ENCODE measurements around the gene PALLD.

Gene PALLD

GRCh38 chr4:168719725-168720124 lies 222.9 kb downstream of the PALLD start:
- FAIRE-seq, result no peak
- DNase-seq (ENCODE audit: insufficient read length, low spot score), result no peak
- TF ChIP-seq CTCF (IDR thresholded peaks at IDR 0.05; ENCODE audit: insufficient read depth, missing control alignments), result no peak

DNA sequence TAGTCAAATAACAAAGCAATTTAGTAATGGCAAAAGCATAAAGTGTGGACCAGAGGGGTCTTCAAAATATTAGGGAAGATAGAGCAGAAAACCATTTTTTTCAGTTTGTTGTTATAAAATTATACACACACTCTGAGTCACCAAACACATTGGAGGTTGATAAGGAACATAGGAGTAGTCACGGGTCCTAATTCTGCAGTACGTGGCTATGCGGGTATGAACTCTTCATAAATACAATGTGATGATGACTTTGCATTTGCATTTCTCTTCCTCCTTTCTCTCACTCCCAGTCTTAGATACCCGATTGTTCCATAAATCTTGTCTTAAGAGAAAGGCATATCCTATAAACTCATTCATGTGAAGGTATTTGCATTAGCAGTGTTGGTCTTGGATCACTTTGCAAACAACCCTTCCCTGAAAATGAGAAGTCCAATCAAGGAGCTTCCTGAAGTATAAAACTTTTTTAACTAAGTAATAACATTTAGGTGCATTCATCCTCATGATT lies 223.6 kb downstream of the PALLD start:
- TF ChIP-seq CTCF (IDR thresholded peaks at IDR 0.05; ENCODE audit: insufficient read depth, missing control alignments), result no peak
- FAIRE-seq, result no peak
- DNase-seq (ENCODE audit: insufficient read length, low spot score), result no peak

GRCh38 chr4:168722391-168722790 lies 225.5 kb downstream of the PALLD start:
- no peak for FAIRE-seq
- no peak for TF ChIP-seq CTCF (IDR thresholded peaks at IDR 0.05; ENCODE audit: insufficient read depth, missing control alignments)
- DNase-seq (ENCODE audit: insufficient read length, low spot score), result no peak

DNA sequence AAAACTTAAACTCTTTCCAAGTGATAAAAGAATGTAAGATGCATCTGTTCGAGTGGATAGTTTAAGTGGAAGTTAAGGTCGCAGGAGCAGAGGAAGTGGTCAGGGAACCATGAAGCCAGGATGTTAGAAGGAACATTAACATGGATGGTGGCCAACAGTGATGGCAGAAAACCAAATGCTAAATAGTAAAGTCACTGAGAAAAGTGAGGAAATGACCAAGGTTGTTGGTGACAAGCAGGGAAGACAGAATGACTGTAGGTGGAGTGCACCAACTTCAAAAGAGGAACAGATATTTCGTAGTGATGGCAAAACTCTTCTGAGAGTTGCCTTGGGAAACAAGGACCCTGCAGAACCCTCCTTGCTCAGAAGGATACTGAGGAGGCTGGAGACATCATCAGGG lies 226.2 kb downstream of the PALLD start:
- no peak for TF ChIP-seq CTCF (IDR thresholded peaks at IDR 0.05; ENCODE audit: insufficient read depth, missing control alignments)
- FAIRE-seq (no peak), DNase-seq (ENCODE audit: insufficient read length, low spot score) (no peak)

- no peak for FAIRE-seq
- no peak for DNase-seq (ENCODE audit: insufficient read length, low spot score)
- TF ChIP-seq CTCF (IDR thresholded peaks at IDR 0.05; ENCODE audit: insufficient read depth, missing control alignments), result no peak
Observed at GRCh38 chr4:168723569-168723968, 226.7 kb downstream of the PALLD start.

GRCh38 chr4:168724243-168724642 lies 227.4 kb downstream of the PALLD start:
- DNase-seq (ENCODE audit: insufficient read length, low spot score) (no peak), FAIRE-seq (no peak)
- no peak for TF ChIP-seq CTCF (IDR thresholded peaks at IDR 0.05; ENCODE audit: insufficient read depth, missing control alignments)

DNA sequence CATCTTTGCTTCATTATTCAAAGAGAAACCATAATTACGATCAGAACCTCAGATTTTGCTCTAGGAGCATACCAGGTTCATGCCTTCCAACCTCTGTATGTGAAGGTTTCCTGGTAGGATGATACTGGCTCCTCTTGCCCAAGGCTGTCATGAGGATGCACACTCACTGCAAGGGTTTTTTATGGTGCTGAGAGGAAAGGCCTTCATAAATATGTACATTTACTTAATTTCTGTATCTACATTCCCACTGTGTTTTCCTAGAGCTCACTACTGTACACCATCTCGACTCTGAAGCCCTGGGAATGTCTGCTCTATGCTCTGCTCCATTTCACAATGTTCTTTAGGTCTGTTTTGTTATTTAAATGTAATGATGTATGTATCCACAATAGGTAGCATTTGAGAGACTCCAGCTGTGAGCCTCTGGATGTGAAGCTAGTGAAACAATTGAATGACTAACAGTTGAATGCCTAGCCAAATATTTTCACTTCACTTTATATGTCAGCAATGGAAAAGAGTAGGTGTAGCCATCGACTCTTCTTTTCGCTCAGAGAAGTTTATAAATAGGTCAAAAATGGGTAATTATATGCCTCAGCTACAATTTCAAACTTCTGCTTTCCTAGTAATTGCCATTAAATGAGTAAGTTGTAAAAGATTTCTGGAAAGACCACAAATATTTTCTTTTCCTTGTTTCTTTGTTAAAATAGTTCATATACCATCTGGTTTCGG lies 228.0 kb downstream of the PALLD start:
- no peak for TF ChIP-seq CTCF (IDR thresholded peaks at IDR 0.05; ENCODE audit: insufficient read depth, missing control alignments)
- FAIRE-seq (no peak), DNase-seq (ENCODE audit: insufficient read length, low spot score) (no peak)

Data from D721Med (cell line).